ENCODE measurements around the gene TGM3.
"Not testable (repeated sequence)": the region's sequence is repeated elsewhere in the genome, so short reads cannot be mapped to it uniquely, and the experiment has no call there.

The TGM3 gene

DNA sequence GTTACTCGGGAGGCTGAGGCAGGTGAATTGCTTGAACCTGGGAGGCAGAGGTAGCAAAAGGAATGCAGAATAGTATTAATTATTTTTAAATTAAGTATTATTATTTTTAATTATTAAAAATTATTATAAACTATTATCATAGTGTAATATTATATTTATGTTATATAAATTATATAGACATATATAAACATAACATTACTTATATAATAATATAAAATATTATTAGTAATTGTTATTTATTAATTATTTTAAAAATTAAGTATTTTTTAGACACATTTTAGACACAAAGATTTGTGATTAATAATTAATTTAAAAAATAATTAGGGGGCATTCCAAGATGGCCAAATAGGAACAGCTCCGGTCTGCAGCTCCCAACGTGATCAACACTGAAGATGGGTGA, 31.7 kb upstream of the TGM3 start:
- no peak for DNase-seq (ENCODE audit: low spot score)
- in situ Hi-C loops (cut with MboI; ENCODE audit: low pct_unique_long_range_greater_than_20kb, low sequenced_read_pairs, unreplicated experiment), result no loop called here
- TF ChIP-seq, protein P1, sequence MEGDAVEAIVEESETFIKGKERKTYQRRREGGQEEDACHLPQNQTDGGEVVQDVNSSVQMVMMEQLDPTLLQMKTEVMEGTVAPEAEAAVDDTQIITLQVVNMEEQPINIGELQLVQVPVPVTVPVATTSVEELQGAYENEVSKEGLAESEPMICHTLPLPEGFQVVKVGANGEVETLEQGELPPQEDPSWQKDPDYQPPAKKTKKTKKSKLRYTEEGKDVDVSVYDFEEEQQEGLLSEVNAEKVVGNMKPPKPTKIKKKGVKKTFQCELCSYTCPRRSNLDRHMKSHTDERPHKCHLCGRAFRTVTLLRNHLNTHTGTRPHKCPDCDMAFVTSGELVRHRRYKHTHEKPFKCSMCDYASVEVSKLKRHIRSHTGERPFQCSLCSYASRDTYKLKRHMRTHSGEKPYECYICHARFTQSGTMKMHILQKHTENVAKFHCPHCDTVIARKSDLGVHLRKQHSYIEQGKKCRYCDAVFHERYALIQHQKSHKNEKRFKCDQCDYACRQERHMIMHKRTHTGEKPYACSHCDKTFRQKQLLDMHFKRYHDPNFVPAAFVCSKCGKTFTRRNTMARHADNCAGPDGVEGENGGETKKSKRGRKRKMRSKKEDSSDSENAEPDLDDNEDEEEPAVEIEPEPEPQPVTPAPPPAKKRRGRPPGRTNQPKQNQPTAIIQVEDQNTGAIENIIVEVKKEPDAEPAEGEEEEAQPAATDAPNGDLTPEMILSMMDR (IDR thresholded peaks at IDR 0.05; ENCODE audit: extremely low read depth, insufficient read depth, missing control alignments), result no peak

DNA sequence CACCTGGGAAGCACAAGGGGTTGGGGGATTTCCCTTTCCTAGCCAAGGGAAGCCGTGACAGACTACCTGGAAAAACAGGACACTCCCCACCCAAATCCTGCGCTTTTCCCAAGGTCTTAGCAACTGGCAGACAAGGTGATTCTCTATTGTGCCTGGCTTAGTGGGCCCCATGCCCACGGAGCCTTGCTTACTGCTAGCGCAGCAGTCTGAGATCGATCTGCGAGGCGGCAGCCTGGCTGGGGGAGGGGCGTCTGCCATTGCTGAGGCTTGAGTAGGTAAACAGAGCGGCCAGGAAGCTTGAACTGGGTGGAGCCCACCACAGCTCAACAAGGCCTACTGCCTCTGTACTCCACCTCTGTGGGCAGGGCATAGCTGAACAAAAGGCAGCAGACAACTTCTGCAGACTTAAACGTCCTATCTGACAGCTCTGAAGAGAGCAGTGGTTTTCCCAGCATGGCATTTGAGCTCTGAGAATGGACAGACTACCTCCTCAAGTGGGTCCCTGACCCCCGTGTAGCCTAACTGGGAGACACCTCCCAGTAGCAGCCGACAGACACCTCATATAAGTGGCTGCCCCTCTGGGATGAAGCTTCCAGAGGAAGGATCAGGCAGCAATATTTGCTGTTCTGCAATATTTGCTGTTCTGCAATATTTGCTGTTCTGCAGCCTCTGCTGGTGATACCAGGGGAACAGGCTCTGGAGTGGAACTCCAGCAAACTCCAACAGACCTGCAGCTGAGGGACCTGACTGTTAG, 31.0 kb upstream of the TGM3 start:
- DNase-seq (ENCODE audit: low spot score); in situ Hi-C loops (cut with MboI; ENCODE audit: low pct_unique_long_range_greater_than_20kb, low sequenced_read_pairs, unreplicated experiment): not testable (repeated sequence)

DNA sequence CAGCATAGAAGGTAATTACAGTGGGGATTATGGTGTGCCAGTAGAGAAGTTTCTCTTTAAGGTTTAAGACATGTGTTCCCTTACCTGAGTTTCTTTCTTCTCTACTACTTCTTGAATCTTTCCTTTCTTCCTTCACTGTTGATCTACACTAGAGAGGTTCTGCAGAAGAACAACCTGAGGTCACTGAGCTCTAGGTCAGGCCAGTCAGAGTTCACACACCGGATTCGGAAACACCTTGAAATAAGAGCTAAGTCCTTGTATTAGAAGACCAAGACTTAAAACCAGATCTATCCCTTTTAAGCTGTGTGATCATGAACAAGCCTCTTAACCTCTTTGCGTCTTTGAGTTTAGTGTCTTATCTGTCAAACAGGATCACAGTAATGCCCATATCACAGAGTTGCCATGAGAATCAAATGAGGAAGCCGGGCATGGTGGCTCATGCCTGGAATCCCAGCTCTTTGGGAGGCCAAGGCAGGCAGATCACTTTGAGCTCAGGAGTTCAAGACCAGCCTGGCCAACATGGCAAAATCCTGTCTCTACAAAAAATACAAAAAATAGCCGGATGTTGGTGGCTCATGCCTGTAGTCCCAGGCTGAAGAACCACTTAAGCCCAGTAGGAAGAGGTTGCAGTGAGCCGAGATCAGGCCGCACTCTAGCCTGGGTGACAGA, 22.0 kb upstream of the TGM3 start:
- TF ChIP-seq, protein P1 (IDR thresholded peaks at IDR 0.05; ENCODE audit: extremely low read depth, insufficient read depth, missing control alignments), result no peak
- DNase-seq (ENCODE audit: low spot score), result no peak
- in situ Hi-C loops (cut with MboI; ENCODE audit: low pct_unique_long_range_greater_than_20kb, low sequenced_read_pairs, unreplicated experiment), result no loop called here

DNA sequence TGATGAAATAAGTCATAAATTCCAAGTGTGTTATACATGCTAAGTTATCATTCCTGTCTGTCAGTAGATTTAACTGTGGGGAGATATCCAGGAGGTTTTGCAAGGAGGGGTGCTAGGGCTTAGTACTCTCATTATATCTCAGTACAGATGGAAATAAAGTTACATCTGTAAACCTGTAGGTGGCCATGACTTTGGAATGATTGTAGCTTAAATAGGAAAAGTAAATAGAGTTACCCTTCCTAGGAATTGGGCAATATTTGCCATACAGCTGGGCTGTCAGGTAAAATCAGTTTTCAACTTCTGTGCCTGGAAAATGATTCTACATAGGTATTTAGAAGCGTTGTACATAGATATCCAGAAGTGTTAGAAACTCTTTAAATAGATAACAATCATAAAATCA, 19.8 kb upstream of the TGM3 start:
- DNase-seq (ENCODE audit: low spot score), result no peak
- TF ChIP-seq, protein P1 (IDR thresholded peaks at IDR 0.05; ENCODE audit: extremely low read depth, insufficient read depth, missing control alignments), result no peak
- in situ Hi-C loops (cut with MboI; ENCODE audit: low pct_unique_long_range_greater_than_20kb, low sequenced_read_pairs, unreplicated experiment), result no loop called here

DNA sequence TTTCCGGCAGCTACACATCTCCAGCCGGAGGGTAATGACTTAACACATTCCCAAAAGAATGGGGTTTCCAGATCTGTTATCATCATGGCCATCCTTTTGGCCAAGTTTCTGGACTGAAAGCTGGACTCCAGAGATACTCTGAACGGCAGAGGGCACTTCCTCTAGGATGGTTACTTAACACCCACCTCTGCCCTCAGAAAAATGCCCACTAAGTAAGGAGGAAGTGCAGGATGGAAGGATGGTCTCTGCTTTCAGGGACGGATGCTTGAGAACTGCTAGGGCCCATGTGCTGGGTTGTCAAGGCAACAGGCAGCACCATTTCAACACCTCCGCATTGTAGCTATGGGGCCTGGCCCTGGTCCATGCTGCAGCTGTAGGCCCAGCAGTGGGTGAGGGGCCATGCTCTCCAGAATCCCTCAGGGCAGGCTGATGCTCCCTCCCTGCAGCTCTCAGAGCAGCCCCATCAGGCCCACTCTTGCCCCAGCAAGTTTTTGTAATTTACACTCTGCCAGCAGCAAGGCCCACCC, 16.5 kb upstream of the TGM3 start:
- TF ChIP-seq, protein P1 (IDR thresholded peaks at IDR 0.05; ENCODE audit: extremely low read depth, insufficient read depth, missing control alignments), result no peak
- no peak for DNase-seq (ENCODE audit: low spot score)
- in situ Hi-C loops (cut with MboI; ENCODE audit: low pct_unique_long_range_greater_than_20kb, low sequenced_read_pairs, unreplicated experiment), result no loop called here

DNA sequence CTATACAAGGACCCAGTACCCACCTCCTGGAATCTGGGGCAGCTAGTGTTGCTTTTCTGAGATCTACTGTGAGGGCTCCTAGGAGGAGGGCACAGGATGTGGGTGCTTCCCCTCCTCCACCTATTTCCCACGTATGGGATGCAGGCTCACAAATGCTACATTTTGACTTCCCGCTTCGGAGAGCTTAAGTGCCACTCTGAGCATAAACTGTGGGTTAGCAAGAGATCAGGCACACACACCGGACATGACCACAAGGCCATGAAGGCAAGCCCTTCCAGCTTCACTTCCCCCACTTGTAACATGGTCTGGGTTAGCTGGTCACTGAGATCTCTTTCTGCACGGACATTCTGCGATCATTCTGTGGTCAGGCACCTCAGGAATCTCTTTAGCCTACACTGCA, 15.7 kb upstream of the TGM3 start:
- TF ChIP-seq, protein P1 (IDR thresholded peaks at IDR 0.05; ENCODE audit: extremely low read depth, insufficient read depth, missing control alignments), result no peak
- in situ Hi-C loops (cut with MboI; ENCODE audit: low pct_unique_long_range_greater_than_20kb, low sequenced_read_pairs, unreplicated experiment), result no loop called here
- DNase-seq (ENCODE audit: low spot score), result no peak

DNA sequence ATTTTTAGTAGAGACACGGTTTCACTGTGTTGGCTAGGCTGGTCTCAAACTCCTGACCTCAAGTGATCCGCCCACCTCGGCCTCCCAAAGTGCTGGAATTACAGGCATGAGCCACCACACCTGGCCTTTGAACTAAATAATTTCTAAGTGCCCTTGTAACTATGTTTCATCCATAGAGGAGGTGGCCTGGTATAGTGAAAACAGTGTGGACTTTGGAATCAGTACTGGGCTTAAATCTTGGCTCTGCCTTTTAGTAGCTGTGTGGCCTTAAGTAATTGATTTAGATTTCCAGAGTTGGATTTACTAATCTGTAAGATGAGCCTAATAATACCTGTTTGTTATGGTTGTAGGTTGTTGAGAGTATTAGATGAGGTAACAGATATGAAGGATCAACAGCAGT, 14.2 kb upstream of the TGM3 start:
- no peak for DNase-seq (ENCODE audit: low spot score)
- in situ Hi-C loops (cut with MboI; ENCODE audit: low pct_unique_long_range_greater_than_20kb, low sequenced_read_pairs, unreplicated experiment), result no loop called here
- TF ChIP-seq, protein P1 (IDR thresholded peaks at IDR 0.05; ENCODE audit: extremely low read depth, insufficient read depth, missing control alignments), result no peak
